ENCODE data around the gene ACAA1. TPM values are rescaled to one million over a fixed set of nuclear protein-coding genes. Genes with fewer than 3 reads are reported as not detected.

Gene ACAA1
- total and polyA plus RNA-seq, 2 of the 4 experiments (the other 2 are of a cell fraction), result 30.8 to 62.4 TPM

DNA sequence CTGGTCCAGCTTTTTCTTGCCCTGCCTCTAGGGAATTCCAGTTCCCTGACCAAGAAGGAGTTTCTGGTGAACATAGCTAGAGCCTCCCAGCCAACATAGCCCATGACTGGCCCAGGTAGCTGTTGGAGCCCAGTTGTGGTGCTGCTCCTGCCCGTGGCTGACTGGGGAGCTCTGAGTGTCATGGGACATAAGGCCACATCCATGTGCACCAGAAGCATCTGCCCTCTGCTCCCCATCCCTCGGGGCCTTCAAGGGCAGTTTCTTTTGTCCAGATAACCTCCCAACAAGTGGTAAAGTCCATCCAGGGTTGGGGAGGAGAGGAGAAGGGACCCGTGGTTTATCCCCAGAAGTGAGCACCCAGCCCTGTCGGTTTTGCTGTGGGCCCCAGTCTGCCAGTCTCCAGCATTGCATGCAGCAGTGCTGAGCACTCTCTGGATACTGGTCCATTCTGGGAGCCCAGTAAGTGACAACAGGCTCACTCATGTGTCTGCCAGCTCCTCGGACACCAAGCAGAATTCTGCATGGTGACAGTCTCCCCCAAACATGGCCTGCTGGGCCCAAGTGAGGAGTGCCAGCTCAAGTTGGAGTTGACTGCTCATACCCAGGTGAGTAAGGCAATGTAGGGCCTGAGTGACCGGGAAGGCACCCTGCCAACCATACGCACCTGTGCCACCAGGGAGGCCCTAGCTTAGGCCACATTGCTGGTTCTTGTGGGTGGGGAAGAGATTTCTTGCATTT, 28.8 kb downstream of the ACAA1 start (continued):
- TF ChIP-seq POLR2A (IDR thresholded peaks at IDR 0.05; ENCODE audit: low read depth, low read length), result no peak
- no peak for TF ChIP-seq MAZ (IDR thresholded peaks at IDR 0.05; ENCODE audit: borderline replicate concordance, low read depth, low read length)
- TF ChIP-seq CEBPB (IDR thresholded peaks at IDR 0.05; ENCODE audit: low read depth, low read length), result no peak

GRCh38 chr3:38105525-38105924, 31.4 kb downstream of the ACAA1 start:
- no peaks in the 10 kb centered on the region for H3K36me3 ChIP-seq (ENCODE audit: control insufficient read depth, insufficient read depth, low read length)
- no peak for ATAC-seq (ENCODE audit: low read depth)
- H3K9me3 ChIP-seq (ENCODE audit: control insufficient read depth, insufficient read depth, low read length), result no peaks in the 10 kb centered on the region
- H3K9ac ChIP-seq (ENCODE audit: low read depth, low read length), result no peak overlapping the region
- no peak overlapping the region for H4K5ac ChIP-seq (ENCODE audit: low read depth, low read length)
- no peak overlapping the region for H3K4me2 ChIP-seq (ENCODE audit: low read depth, low read length)
- H2AK5ac ChIP-seq (ENCODE audit: low read depth, low read length), result no peak overlapping the region
- no peak overlapping the region for H3K23ac ChIP-seq (ENCODE audit: low read depth, low read length)
- WGBS, 2 experiments (ENCODE audit: extremely low coverage in 2 of 2, insufficient read length in 1 of 2), result no CpG with 5 or more reads among the region's 1 CpG
- H2AFZ ChIP-seq (replicated peaks; ENCODE audit: low read length, poor library complexity), result no peak overlapping the region
- no peaks in the 10 kb centered on the region for H3K79me1 ChIP-seq (ENCODE audit: low read depth in 1 of 2, low read length in 2 of 2)
- no peak overlapping the region for H3K14ac ChIP-seq (replicated peaks; ENCODE audit: low read depth, low read length)
- H3K27me3 ChIP-seq (ENCODE audit: control insufficient read depth, insufficient read depth, low read length), result peaks cover 18% of the 10 kb centered on the region
- H2AK9ac ChIP-seq (replicated peaks; ENCODE audit: low read depth, low read length, poor library complexity), result no peak overlapping the region
- no peak for DNase-seq
- H4K20me1 ChIP-seq (ENCODE audit: insufficient read depth, low read length), result no peaks in the 10 kb centered on the region
- H4K8ac ChIP-seq (ENCODE audit: low read depth in 2 of 2, low read length in 2 of 2), result no peak overlapping the region
- H3K4me1 ChIP-seq (ENCODE audit: control insufficient read depth, insufficient read depth, low read length), result no peaks in the 10 kb centered on the region
- H4K91ac ChIP-seq (ENCODE audit: insufficient read depth, low read depth, low read length), result no peak overlapping the region
- ChIA-PET CTCF (no interaction called here), POLR2A (ENCODE audit: unreplicated experiment) (no interaction called here)
- no peak overlapping the region for H2BK5ac ChIP-seq (ENCODE audit: low read depth, low read length, poor library complexity, severe bottlenecking)
- H3K9me1 ChIP-seq (ENCODE audit: insufficient read depth, low read length), result no peaks in the 10 kb centered on the region
- no peak overlapping the region for H3K56ac ChIP-seq (ENCODE audit: extremely low read depth, insufficient read depth, low read length)
- no TSS peak for BruUV-seq (replicated peaks)
- no peak overlapping the region for H3K27ac ChIP-seq (ENCODE audit: insufficient read depth, low read length)
- H2BK120ac ChIP-seq (ENCODE audit: low read depth, low read length), result no peak overlapping the region
- intact Hi-C loops (cut with micrococcal nuclease), result no loop called here
- no peak overlapping the region for H3K18ac ChIP-seq (ENCODE audit: low read depth, low read length)
- no peak overlapping the region for H2BK20ac ChIP-seq (ENCODE audit: low read depth, low read length)
- no peak overlapping the region for H2BK15ac ChIP-seq (ENCODE audit: low read depth, low read length)
- H3K4me3 ChIP-seq (ENCODE audit: insufficient read depth, low read depth, low read length), result no peak overlapping the region
- dilution Hi-C loops (cut with HindIII; ENCODE audit: low sequenced_read_pairs, unreplicated experiment), result no loop called here
- in situ Hi-C loops (cut with MboI; ENCODE audit: low sequenced_read_pairs), result no loop called here
- TF ChIP-seq ELK1 (IDR thresholded peaks at IDR 0.05; ENCODE audit: borderline replicate concordance, low read depth, low read length), result no peak
- no peak for TF ChIP-seq RCOR1 (IDR thresholded peaks at IDR 0.05; ENCODE audit: insufficient replicate concordance, low read length)
- TF ChIP-seq BHLHE40 (IDR thresholded peaks at IDR 0.05; ENCODE audit: low read depth, low read length), result no peak
- no peak overlapping the region for H3K4ac ChIP-seq (ENCODE audit: low read depth, low read length)
